HCT116 (cell line): ENCODE measurements around the gene IFNL2. TPM values are rescaled to one million over a fixed set of nuclear protein-coding genes. Genes with fewer than 3 reads are reported as not detected.

ENCODE experiments used
- ATAC-seq: fragments of 200-7000 bp; cut with Tn5 transposase; 2 replicates; pipeline ENCODE4 v1.9.1; 2020; ENCODE audit warnings: mild to moderate bottlenecking, moderate library complexity
- BruUV-seq: library from RNA; stranded (reverse); fragments of 400-500 nt; replicated peaks from 2 replicates; lab custom pipeline; 2021; lab: Mats Ljungman, UMichigan
- CTCF ChIA-PET: fragments of 300-600 bp; sonication (Branson Sonifier 250); formaldehyde crosslinking; loops from one replicate; lab custom pipeline; 2021; ENCODE audit warnings: antibody characterized with exemption; lab: Charles Lee
- POLR2A ChIA-PET: fragments of 300-600, 350-600 bp; sonication (Branson Sonifier 250); formaldehyde crosslinking; loops from one replicate; lab custom pipeline; 2021; ENCODE audit warnings: antibody characterized with exemption; lab: Charles Lee
- RAD21 ChIA-PET, 2 experiments: fragments of 300-600 bp; sonication (Branson Sonifier 250); formaldehyde crosslinking; loops; one replicate each; lab custom pipeline; 2023; ENCODE audit warnings: low total read pairs in 2 of 2; ENCODE audit not compliant: uncharacterized antibody in 2 of 2, unreplicated experiment in 2 of 2, low non-redundant PET in 1 of 2; lab: Charles Lee
- DNase-seq: peaks from one replicate; pipeline ENCODE4 v3.0.0-alpha.2; 2010; ENCODE audit warnings: low read depth, low spot score
- H2AFZ ChIP-seq: fragments of 200-600 bp; shearing (Covaris generic), sonication (generic); 2 replicates; pipeline ENCODE4 v1.6.1; 2017; ENCODE audit warnings: low read depth, mixed run types, mixed read lengths, antibody characterized with exemption, low read length; ENCODE audit not compliant: poor library complexity, severe bottlenecking
- H3K27ac ChIP-seq: 2 replicates; pipeline ENCODE4 v1.5.1; 2012; ENCODE audit warnings: low read depth, low read length
- H3K27me3 ChIP-seq: fragments of 200-600 bp; sonication (generic); 2 replicates; pipeline ENCODE4 v1.6.1; 2016; ENCODE audit warnings: mixed run types, low read length, mixed read lengths; ENCODE audit not compliant: insufficient read depth
- H3K36me3 ChIP-seq, 2 experiments: fragments of 200-500 bp in 1 of 2; fragments of 200-600 bp in 1 of 2; sonication (Bioruptor generic) in 1 of 2; sonication (generic) in 1 of 2; 2 replicates each; pipeline versions ENCODE4 v1.5.1 to v1.6.1; 2014 to 2016; ENCODE audit warnings: low read length in 2 of 2, inconsistent platforms in 1 of 2, mixed read lengths in 1 of 2, mixed run types in 1 of 2; ENCODE audit not compliant: insufficient read depth in 2 of 2, control insufficient read depth in 1 of 2
- H3K4me1 ChIP-seq, 2 experiments: fragments of 200-600 bp in 1 of 2; sonication (generic) in 1 of 2; 2 replicates each; pipeline versions ENCODE4 v1.5.1 to v1.6.1; 2012 to 2017; ENCODE audit warnings: low read length in 2 of 2, inconsistent platforms in 1 of 2, mild to moderate bottlenecking in 1 of 2, mixed read lengths in 1 of 2, mixed run types in 1 of 2, moderate library complexity in 1 of 2; ENCODE audit not compliant: insufficient read depth in 2 of 2, control insufficient read depth in 1 of 2
- H3K4me2 ChIP-seq: fragments of 200-600 bp; sonication (generic); 2 replicates; pipeline ENCODE4 v1.6.1; 2017; ENCODE audit warnings: mixed run types, low read length, mixed read lengths
- H3K4me3 ChIP-seq, 2 experiments: fragments of 200-600 bp in 1 of 2; sonication (generic) in 1 of 2; replicated peaks in 1 of 2; 2 replicates each; pipeline ENCODE4 v1.5.1; 2011 to 2016; ENCODE audit warnings: low read length in 2 of 2, control low read depth in 1 of 2, low read depth in 1 of 2, mild to moderate bottlenecking in 1 of 2, mixed read lengths in 1 of 2, mixed run types in 1 of 2
- H3K79me2 ChIP-seq: fragments of 200-600 bp; sonication (generic); 2 replicates; pipeline ENCODE4 v1.6.1; 2017; ENCODE audit warnings: mild to moderate bottlenecking, mixed run types, low read length, moderate library complexity, mixed read lengths; ENCODE audit not compliant: insufficient read depth
- H3K9ac ChIP-seq: fragments of 200-600 bp; sonication (generic); 2 replicates; pipeline ENCODE4 v1.6.1; 2016; ENCODE audit warnings: low read length, mixed read lengths
- H3K9me2 ChIP-seq: fragments of 200-600 bp; sonication (generic), shearing (Covaris generic); 2 replicates; pipeline ENCODE4 v1.6.1; 2017; ENCODE audit warnings: mixed run types, mild to moderate bottlenecking, moderate library complexity; ENCODE audit not compliant: insufficient read depth
- H3K9me3 ChIP-seq, 2 experiments: fragments of 200-500 bp in 1 of 2; fragments of 200-600 bp in 1 of 2; sonication (Bioruptor generic) in 1 of 2; sonication (generic) in 1 of 2; 2 replicates each; pipeline ENCODE4 v1.6.1; 2014 to 2017; ENCODE audit warnings: low read length in 2 of 2, mixed read lengths in 2 of 2, inconsistent platforms in 1 of 2, low read depth in 1 of 2, mild to moderate bottlenecking in 1 of 2, mixed run types in 1 of 2, moderate library complexity in 1 of 2; ENCODE audit not compliant: control insufficient read depth in 1 of 2, insufficient read depth in 1 of 2
- H4K20me1 ChIP-seq: fragments of 200-600 bp; sonication (generic), shearing (Covaris generic); 2 replicates; pipeline ENCODE4 v1.6.1; 2017; ENCODE audit warnings: mixed run types, mild to moderate bottlenecking, moderate library complexity; ENCODE audit not compliant: insufficient read depth
- ATF3 ChIP-seq: IDR thresholded peaks from 2 replicates; pipeline ENCODE4 v1.6.1; 2012
- CEBPB ChIP-seq: IDR thresholded peaks from 2 replicates; pipeline ENCODE4 v1.6.1; 2012; ENCODE audit warnings: low read depth
- EGR1 ChIP-seq: IDR thresholded peaks from 2 replicates; pipeline ENCODE4 v1.6.1; 2012; ENCODE audit warnings: low read depth
- ELF1 ChIP-seq: IDR thresholded peaks from 2 replicates; pipeline ENCODE4 v1.6.1; 2012; ENCODE audit warnings: low read depth, borderline replicate concordance
- EZH2phosphoT487 ChIP-seq: fragments of 200-600 bp; IDR thresholded peaks from 2 replicates; pipeline ENCODE4 v1.6.1; 2018; ENCODE audit warnings: antibody characterized with exemption, borderline replicate concordance
- FOSL1 ChIP-seq: IDR thresholded peaks from 2 replicates; pipeline ENCODE4 v1.6.1; 2012; ENCODE audit warnings: low read depth
- JUND ChIP-seq: IDR thresholded peaks from 2 replicates; pipeline ENCODE4 v1.6.1; 2012
- MAX ChIP-seq: IDR thresholded peaks from 2 replicates; pipeline ENCODE4 v1.6.1; 2012
- POLR2AphosphoS5 ChIP-seq: IDR thresholded peaks from 2 replicates; pipeline ENCODE4 v1.6.1; 2011; ENCODE audit warnings: mild to moderate bottlenecking, low read depth, low read length, moderate library complexity
- RAD21 ChIP-seq: IDR thresholded peaks from 2 replicates; pipeline ENCODE4 v1.6.1; 2012; ENCODE audit warnings: low read depth, mild to moderate bottlenecking
- REST ChIP-seq: IDR thresholded peaks from 2 replicates; pipeline ENCODE4 v1.6.1; 2012; ENCODE audit warnings: low read depth
- SIN3A ChIP-seq: IDR thresholded peaks from 2 replicates; pipeline ENCODE4 v1.6.1; 2012; ENCODE audit warnings: low read depth
- SRF ChIP-seq: IDR thresholded peaks from 2 replicates; pipeline ENCODE4 v1.6.1; 2012; ENCODE audit warnings: low read depth
- TCF7L2 ChIP-seq: IDR thresholded peaks from 2 replicates; pipeline ENCODE4 v1.7.0; 2011; ENCODE audit warnings: borderline replicate concordance, inconsistent platforms; ENCODE audit not compliant: insufficient read depth, insufficient read length; ENCODE audit errors: extremely low read depth
- YY1 ChIP-seq: IDR thresholded peaks from 2 replicates; pipeline ENCODE4 v1.6.1; 2011; ENCODE audit warnings: low read length, low read depth, moderate library complexity, mild to moderate bottlenecking; ENCODE audit not compliant: insufficient replicate concordance; ENCODE audit errors: extremely low read depth
- ZFX ChIP-seq: fragments of 450-650 bp; IDR thresholded peaks from 2 replicates; pipeline ENCODE4 v1.6.1; 2017
- ZNF274 ChIP-seq: fragments of 200-500 bp; sonication (Bioruptor generic); IDR thresholded peaks from 2 replicates; pipeline ENCODE4 v1.6.1; 2014; ENCODE audit warnings: mild to moderate bottlenecking, low read depth, low read length, inconsistent platforms
- intact Hi-C: fragments of 100-400 bp; cut with micrococcal nuclease; formaldehyde crosslinking; loops from 2 replicates; pipeline ENCODE4 v1.10.0; 2022
- total RNA-seq: library from RNA; stranded (reverse); gene quantifications from one replicate; pipeline ENCODE4 v1.2.1, GENCODE V29; 2021; ENCODE audit not compliant: unreplicated experiment

IFNL2 gene
- total RNA-seq, 1 experiment from 2014 or later = not detected

DNA sequence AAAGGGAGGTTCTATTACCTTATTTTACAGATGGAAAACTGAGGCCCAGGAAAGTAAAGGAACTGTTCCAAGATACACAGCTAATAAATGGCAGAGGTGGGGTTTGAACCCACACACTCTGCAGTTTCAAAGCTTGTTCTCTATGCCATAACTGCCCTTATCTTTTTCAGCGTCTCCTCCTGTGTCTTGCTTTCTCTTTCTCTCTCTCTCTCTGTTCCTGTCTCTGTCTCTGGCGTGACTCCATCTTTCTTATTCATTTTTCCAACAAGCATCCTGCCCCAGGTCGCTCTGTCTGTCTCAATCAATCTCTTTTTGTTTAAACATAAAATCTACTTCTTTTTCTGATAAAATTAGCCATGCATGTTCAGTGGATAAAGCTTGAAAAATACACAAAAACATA lies 16.4 kb upstream of the IFNL2 start:
- H2AFZ ChIP-seq = no peak overlapping the region
- peaks cover 0 to 6% of the 10 kb centered on the region in 2 experiments; a peak in 1 of 4 replicates for H3K4me1 ChIP-seq
- no peaks in the 10 kb centered on the region for H3K36me3 ChIP-seq
- no peaks in the 10 kb centered on the region for H4K20me1 ChIP-seq
- CTCF ChIA-PET = interaction anchor here (0.9 kb wide), 1 partner anchor 14 kb away, joined by 3 read pairs; no protein-coding TSS in a partner anchor
- H3K79me2 ChIP-seq = no peaks in the 10 kb centered on the region
- no TSS peak for BruUV-seq
- no peak overlapping the region for H3K4me2 ChIP-seq
- DNase-seq = no peak
- intact Hi-C loops = no loop called here
- RAD21 ChIA-PET = no interaction called here
- no peak overlapping the region for H3K4me3 ChIP-seq
- no peak for TF ChIP-seq SRF
- TF ChIP-seq SIN3A = no peak
- no peak for TF ChIP-seq ZFX
- TF ChIP-seq MAX = no peak
- no peak for TF ChIP-seq ATF3
- no peak for TF ChIP-seq EGR1
- no peak for TF ChIP-seq RAD21
- TF ChIP-seq ELF1 = no peak
- TF ChIP-seq FOSL1 = no peak
- no peak for TF ChIP-seq YY1
- no peak for TF ChIP-seq JUND
- TF ChIP-seq TCF7L2 = no peak
- ATAC-seq = no peak
- no peak overlapping the region for H3K9ac ChIP-seq
- H3K27ac ChIP-seq = no peak overlapping the region
- H3K9me2 ChIP-seq = no peaks in the 10 kb centered on the region
- H3K9me3 ChIP-seq = no peaks in the 10 kb centered on the region
- H3K27me3 ChIP-seq = no peaks in the 10 kb centered on the region
- POLR2A ChIA-PET = no interaction called here

DNA sequence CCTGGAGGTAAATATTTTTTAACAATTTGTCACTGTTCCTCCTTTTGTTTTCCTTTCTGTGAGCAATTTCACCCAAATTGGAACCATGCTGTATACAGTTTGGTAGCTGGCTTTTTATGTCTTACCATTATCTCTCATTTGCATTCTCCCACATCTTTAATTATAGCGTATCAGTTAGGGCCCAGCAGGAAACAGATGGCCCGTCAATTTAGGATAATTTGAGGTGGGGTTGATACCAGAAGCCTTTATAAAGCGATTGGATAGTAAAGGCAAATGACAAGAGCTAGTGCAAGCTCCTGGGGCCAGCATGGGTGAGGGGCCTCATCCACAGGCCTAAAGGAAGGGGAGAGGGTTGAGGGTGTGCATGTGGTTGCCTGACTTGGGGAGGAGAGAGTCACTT lies 15.7 kb upstream of the IFNL2 start:
- no peaks in the 10 kb centered on the region for H4K20me1 ChIP-seq
- H3K27me3 ChIP-seq = no peaks in the 10 kb centered on the region
- no peak overlapping the region for H3K27ac ChIP-seq
- intact Hi-C loops = no loop called here
- ChIA-PET RAD21 (no interaction called here), POLR2A (no interaction called here), CTCF (no interaction called here)
- peaks cover 0 to 6% of the 10 kb centered on the region in 2 experiments; a peak in 1 of 4 replicates for H3K4me1 ChIP-seq
- H3K4me3 ChIP-seq = no peak overlapping the region
- H3K4me2 ChIP-seq = no peak overlapping the region
- no peak for DNase-seq
- no peak overlapping the region for H2AFZ ChIP-seq
- H3K79me2 ChIP-seq = no peaks in the 10 kb centered on the region
- no peak for ATAC-seq
- no peak overlapping the region for H3K9ac ChIP-seq
- H3K9me2 ChIP-seq = no peaks in the 10 kb centered on the region
- H3K9me3 ChIP-seq = no peaks in the 10 kb centered on the region
- no peaks in the 10 kb centered on the region for H3K36me3 ChIP-seq
- BruUV-seq = no TSS peak
- TF ChIP-seq POLR2AphosphoS5 (no peak), TCF7L2 (no peak), CEBPB (no peak), REST (no peak), EZH2phosphoT487 (no peak), MAX (no peak), ZNF274 (no peak)
